Smooth muscle cell (in vitro differentiated cells): ENCODE data around the gene SPIRE1. TPM values are rescaled to one million over a fixed set of nuclear protein-coding genes. Genes with fewer than 3 reads are reported as not detected.

Experiments used
- DNase-seq: peaks from one replicate; lab custom pipeline; 2025; ENCODE audit not compliant: unreplicated experiment; lab: John Stamatoyannopoulos, UW
- H2AFZ ChIP-seq: fragments of 200-600 bp; sonication (generic); 2 replicates; pipeline ENCODE4 v1.6.0; 2016; ENCODE audit warnings: antibody characterized with exemption, low read depth, mild to moderate bottlenecking
- H3F3A ChIP-seq: fragments of 200-600 bp; sonication (generic); 2 replicates; pipeline ENCODE4 v1.6.0; 2017; ENCODE audit warnings: antibody characterized with exemption, low read depth
- H3K27ac ChIP-seq: fragments of 200-600 bp; sonication (generic); 2 replicates; pipeline ENCODE4 v1.5.1; 2016; ENCODE audit warnings: low read depth, mild to moderate bottlenecking
- H3K27me3 ChIP-seq: fragments of 200-600 bp; sonication (generic); 2 replicates; pipeline ENCODE4 v1.6.1; 2016; ENCODE audit warnings: low read depth, mild to moderate bottlenecking
- H3K36me3 ChIP-seq: fragments of 200-600 bp; sonication (generic); 2 replicates; pipeline ENCODE4 v1.5.1; 2016; ENCODE audit warnings: low read depth
- H3K4me1 ChIP-seq: fragments of 200-600 bp; sonication (generic); 2 replicates; pipeline ENCODE4 v1.5.1; 2016; ENCODE audit warnings: low read depth
- H3K4me2 ChIP-seq: fragments of 200-600 bp; sonication (generic); 2 replicates; pipeline ENCODE4 v1.6.0; 2016; ENCODE audit warnings: mild to moderate bottlenecking
- H3K4me3 ChIP-seq: fragments of 200-600 bp; sonication (generic); 2 replicates; pipeline ENCODE4 v1.5.1; 2016; ENCODE audit warnings: mild to moderate bottlenecking
- H3K79me2 ChIP-seq: fragments of 200-600 bp; sonication (generic); 2 replicates; pipeline ENCODE4 v1.6.0; 2016; ENCODE audit warnings: low read depth, mild to moderate bottlenecking
- H3K9ac ChIP-seq: fragments of 200-600 bp; sonication (generic); 2 replicates; pipeline ENCODE4 v1.6.0; 2016; ENCODE audit warnings: low read depth
- H3K9me3 ChIP-seq: fragments of 200-600 bp; sonication (generic); replicated peaks from 2 replicates; pipeline ENCODE4 v1.5.1; 2016; ENCODE audit warnings: low read depth
- H4K20me1 ChIP-seq: fragments of 200-600 bp; sonication (generic); 2 replicates; pipeline ENCODE4 v1.6.0; 2016; ENCODE audit warnings: low read depth
- WGBS: methylation state at CpG from one replicate; pipeline ENCODE4 v1.1.7; 2016; ENCODE audit warnings: low lambda C conversion rate; 5-methylcytosine and 5-hydroxymethylcytosine counted together
- polyA plus RNA-seq: library from polyadenylated mRNA; unstranded; fragments of >200 nt; fragmentation: Nextera tagmentation; extraction: Ambion mirVana; gene quantifications from 2 replicates; pipeline ENCODE4 v1.2.1, GENCODE V29; 2016
- total RNA-seq: library from RNA; depleted of rRNA; stranded (reverse); fragments of >200 nt; gene quantifications from 2 replicates; pipeline ENCODE4 v1.2.3, GENCODE V29; 2014
- TF ChIP-seq, protein P1 (sequence below): fragments of 200-600 bp; sonication (generic); IDR thresholded peaks from 2 replicates; pipeline ENCODE4 v1.5.1; 2017; ENCODE audit warnings: borderline replicate concordance, mild to moderate bottlenecking, antibody characterized with exemption; ENCODE audit not compliant: insufficient read depth, poor library complexity, severe bottlenecking

SPIRE1 gene
- total and polyA plus RNA-seq, 2 experiments from 2014 or later = 12.6 to 18.1 TPM

DNA sequence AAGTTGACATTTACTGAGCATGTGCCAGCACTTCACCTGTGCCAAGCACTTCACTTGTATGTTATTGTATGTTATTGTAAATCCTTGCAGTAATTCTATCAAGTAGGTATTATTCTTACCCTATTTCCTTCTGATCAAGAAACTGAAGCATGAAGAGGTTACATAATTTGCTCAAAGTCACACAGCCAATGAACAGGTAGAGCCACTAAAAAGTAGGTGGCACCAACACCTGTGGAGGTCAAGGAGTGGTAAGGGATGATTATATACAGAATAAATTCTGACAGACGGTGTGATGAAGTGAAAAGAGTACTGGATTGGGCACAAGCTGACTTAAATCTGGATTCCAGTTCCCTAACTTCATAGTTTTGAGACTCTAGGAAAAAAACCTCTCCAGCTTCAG, 71.0 kb downstream of the SPIRE1 start:
- H3K27me3 ChIP-seq = no peaks in the 10 kb centered on the region
- no peak overlapping the region for H2AFZ ChIP-seq
- H3K4me1 ChIP-seq = no peaks in the 10 kb centered on the region
- no peak overlapping the region for H3K4me3 ChIP-seq
- no peaks in the 10 kb centered on the region for H3K9me3 ChIP-seq
- no peak overlapping the region for H3K4me2 ChIP-seq
- no peak overlapping the region for H3K9ac ChIP-seq
- H3K27ac ChIP-seq = no peak overlapping the region
- DNase-seq = no peak
- H3K79me2 ChIP-seq = peaks cover 24% of the 10 kb centered on the region
- H3K36me3 ChIP-seq = no peaks in the 10 kb centered on the region
- TF ChIP-seq, protein P1, sequence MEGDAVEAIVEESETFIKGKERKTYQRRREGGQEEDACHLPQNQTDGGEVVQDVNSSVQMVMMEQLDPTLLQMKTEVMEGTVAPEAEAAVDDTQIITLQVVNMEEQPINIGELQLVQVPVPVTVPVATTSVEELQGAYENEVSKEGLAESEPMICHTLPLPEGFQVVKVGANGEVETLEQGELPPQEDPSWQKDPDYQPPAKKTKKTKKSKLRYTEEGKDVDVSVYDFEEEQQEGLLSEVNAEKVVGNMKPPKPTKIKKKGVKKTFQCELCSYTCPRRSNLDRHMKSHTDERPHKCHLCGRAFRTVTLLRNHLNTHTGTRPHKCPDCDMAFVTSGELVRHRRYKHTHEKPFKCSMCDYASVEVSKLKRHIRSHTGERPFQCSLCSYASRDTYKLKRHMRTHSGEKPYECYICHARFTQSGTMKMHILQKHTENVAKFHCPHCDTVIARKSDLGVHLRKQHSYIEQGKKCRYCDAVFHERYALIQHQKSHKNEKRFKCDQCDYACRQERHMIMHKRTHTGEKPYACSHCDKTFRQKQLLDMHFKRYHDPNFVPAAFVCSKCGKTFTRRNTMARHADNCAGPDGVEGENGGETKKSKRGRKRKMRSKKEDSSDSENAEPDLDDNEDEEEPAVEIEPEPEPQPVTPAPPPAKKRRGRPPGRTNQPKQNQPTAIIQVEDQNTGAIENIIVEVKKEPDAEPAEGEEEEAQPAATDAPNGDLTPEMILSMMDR = no peak
- no peaks in the 10 kb centered on the region for H3F3A ChIP-seq
- peaks cover 43% of the 10 kb centered on the region for H4K20me1 ChIP-seq
- 88% methylated on average over 1 of the region's 1 CpG for WGBS

DNA sequence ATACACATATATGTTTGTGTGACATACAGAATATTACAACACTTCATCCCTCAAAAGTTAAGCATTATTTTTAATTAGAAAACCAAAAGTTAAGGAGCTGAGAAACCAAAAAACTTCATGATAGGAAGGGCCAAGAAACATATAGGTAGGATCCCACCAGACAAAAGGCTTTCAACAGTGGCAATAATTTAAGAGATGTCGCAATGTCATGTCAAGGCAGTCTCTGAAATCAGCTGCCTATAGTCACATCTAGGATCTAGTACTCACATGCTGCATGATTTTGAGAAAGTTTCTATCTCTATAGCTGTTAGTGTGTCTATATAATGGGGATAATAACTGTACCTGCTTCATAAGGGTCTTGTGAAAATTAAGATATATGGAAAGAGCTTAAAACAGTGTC, 72.7 kb downstream of the SPIRE1 start:
- TF ChIP-seq, protein P1 = no peak
- no peaks in the 10 kb centered on the region for H3K9me3 ChIP-seq
- 100% methylated on average over 1 of the region's 1 CpG for WGBS
- no peak overlapping the region for H3K4me3 ChIP-seq
- H3K9ac ChIP-seq = no peak overlapping the region
- H3K27me3 ChIP-seq = no peaks in the 10 kb centered on the region
- no peak overlapping the region for H3K4me2 ChIP-seq
- H3F3A ChIP-seq = no peaks in the 10 kb centered on the region
- H2AFZ ChIP-seq = no peak overlapping the region
- H3K4me1 ChIP-seq = no peaks in the 10 kb centered on the region
- peaks cover 30% of the 10 kb centered on the region for H3K79me2 ChIP-seq
- no peaks in the 10 kb centered on the region for H3K36me3 ChIP-seq
- H3K27ac ChIP-seq = no peak overlapping the region
- DNase-seq = no peak
- peaks cover 46% of the 10 kb centered on the region for H4K20me1 ChIP-seq

DNA sequence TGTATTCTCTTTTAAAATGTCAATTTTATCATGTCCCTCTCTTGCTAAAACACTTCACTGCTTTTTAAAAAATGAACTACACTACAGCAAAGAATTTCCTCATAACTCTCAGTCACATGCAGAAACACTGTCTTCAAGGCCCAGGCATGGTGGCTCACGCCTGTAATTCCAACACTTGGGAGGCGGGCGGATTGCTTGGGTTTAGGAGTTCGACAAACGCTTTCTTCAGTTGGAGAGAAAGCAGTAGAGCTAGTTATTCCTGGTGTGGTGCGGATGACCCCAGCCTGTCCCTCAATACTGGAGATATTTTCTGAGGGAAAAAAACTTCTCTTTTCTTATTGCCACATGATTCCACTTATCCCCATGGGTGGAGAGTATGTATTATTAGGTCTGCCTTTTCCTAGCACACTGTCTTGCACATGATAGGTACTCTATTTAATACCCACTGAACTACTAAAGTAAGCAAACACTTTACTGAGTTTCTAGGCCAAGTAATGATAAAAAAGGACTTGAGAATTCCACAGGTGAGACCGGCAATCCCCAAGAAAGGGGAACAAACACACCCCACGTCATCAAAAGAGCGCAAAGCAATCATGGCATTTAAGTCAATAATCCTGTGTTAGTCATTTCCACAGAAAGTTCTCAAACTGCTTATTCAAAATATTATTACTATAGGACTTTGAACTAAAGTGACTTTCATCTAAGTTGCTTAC, 77.1 kb downstream of the SPIRE1 start:
- no peak overlapping the region for H3K4me3 ChIP-seq
- TF ChIP-seq, protein P1 = no peak
- H3K27me3 ChIP-seq = no peaks in the 10 kb centered on the region
- no peaks in the 10 kb centered on the region for H3K9me3 ChIP-seq
- no peak for DNase-seq
- 92% methylated on average over 9 of the region's 9 CpGs for WGBS
- no peaks in the 10 kb centered on the region for H3F3A ChIP-seq
- H3K4me1 ChIP-seq = no peaks in the 10 kb centered on the region
- no peak overlapping the region for H2AFZ ChIP-seq
- no peak overlapping the region for H3K9ac ChIP-seq
- no peaks in the 10 kb centered on the region for H3K36me3 ChIP-seq
- H3K79me2 ChIP-seq = peaks cover 39% of the 10 kb centered on the region
- peaks cover 22% of the 10 kb centered on the region for H4K20me1 ChIP-seq
- H3K4me2 ChIP-seq = no peak overlapping the region
- no peak overlapping the region for H3K27ac ChIP-seq

DNA sequence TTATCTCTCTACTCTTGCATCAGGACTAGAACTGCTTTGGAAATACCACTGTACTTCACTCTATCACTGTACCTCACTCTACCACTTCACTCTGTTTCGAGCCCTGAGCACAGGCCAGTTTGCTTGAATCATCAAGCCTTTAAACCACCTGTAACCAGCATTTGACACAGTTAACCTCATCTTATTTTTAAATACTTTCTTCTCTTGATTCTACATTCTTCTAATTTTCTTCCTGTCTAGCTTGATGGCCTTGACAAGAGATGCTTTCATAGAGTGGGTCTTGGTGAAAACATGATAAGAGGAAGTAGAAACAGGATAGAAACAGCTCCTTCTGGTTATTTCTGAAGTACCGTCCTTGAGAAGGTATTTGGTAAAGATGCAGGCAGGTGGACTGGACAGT, 78.1 kb downstream of the SPIRE1 start:
- Histone ChIP-seq H3K27me3 (no peaks in the 10 kb centered on the region), H3K9me3 (no peaks in the 10 kb centered on the region), H3K4me3 (no peak overlapping the region), H3K27ac (no peak overlapping the region), H3K4me1 (no peaks in the 10 kb centered on the region), H3K36me3 (no peaks in the 10 kb centered on the region), H3K79me2 (peaks cover 45% of the 10 kb centered on the region), H4K20me1 (peaks cover 25% of the 10 kb centered on the region), H2AFZ (no peak overlapping the region), H3K4me2 (no peak overlapping the region), H3F3A (no peaks in the 10 kb centered on the region), H3K9ac (no peak overlapping the region)
- 47% methylated on average over 2 of the region's 2 CpGs for WGBS
- DNase-seq = no peak
- TF ChIP-seq, protein P1 = no peak
